ENCODE results near the gene CLDN15.
"Not testable (repeated sequence)": the region's sequence is repeated elsewhere in the genome, so short reads cannot be mapped to it uniquely, and the experiment has no call there.

Gene CLDN15

GRCh38 chr7:101237206-101238067, at the start of gene CLDN15:
Gene CLDN15, minus strand, starts transcription at chr7:101237802. Its CDS starts 221 bp downstream, at chr7:101237581.
- H2AFZ ChIP-seq (ENCODE audit: low read depth, low read length): no peak within 1 kb of the TSS
- H3K9me3 ChIP-seq (ENCODE audit: low read length): no peaks in the 10 kb centered on the region
- no peak within 1 kb of the TSS for H3K4me3 ChIP-seq (ENCODE audit: low read length)
- no peaks in the 10 kb centered on the region for H3K27me3 ChIP-seq (ENCODE audit: insufficient read depth, low read length)
- peaks cover 29% of the 10 kb centered on the region for H3K36me3 ChIP-seq (ENCODE audit: insufficient read depth, low read length)
- no peaks in the 10 kb centered on the region for H3K4me1 ChIP-seq (ENCODE audit: insufficient read depth, low read length)

- no peaks in the 10 kb centered on the region for H3K9me3 ChIP-seq (ENCODE audit: low read length)
- H3K4me1 ChIP-seq (ENCODE audit: insufficient read depth, low read length): no peaks in the 10 kb centered on the region
- no peaks in the 10 kb centered on the region for H3K36me3 ChIP-seq (ENCODE audit: insufficient read depth, low read length)
- H2AFZ ChIP-seq (ENCODE audit: low read depth, low read length): no peak overlapping the region
- H3K27me3 ChIP-seq (ENCODE audit: insufficient read depth, low read length): peaks cover 12% of the 10 kb centered on the region
- no peak overlapping the region for H3K4me3 ChIP-seq (ENCODE audit: low read length)
Observed at GRCh38 chr7:101287032-101287431, 49.4 kb upstream of the CLDN15 start.

GRCh38 chr7:101285880-101286279, 48.3 kb upstream of the CLDN15 start:
- not testable (repeated sequence) for H3K4me1 ChIP-seq (ENCODE audit: insufficient read depth, low read length); H3K4me3 ChIP-seq (ENCODE audit: low read length); H3K36me3 ChIP-seq (ENCODE audit: insufficient read depth, low read length); H3K9me3 ChIP-seq (ENCODE audit: low read length); H3K27me3 ChIP-seq (ENCODE audit: insufficient read depth, low read length); H2AFZ ChIP-seq (ENCODE audit: low read depth, low read length)

GRCh38 chr7:101285171-101285570, 47.6 kb upstream of the CLDN15 start:
- Histone ChIP-seq H3K36me3 (ENCODE audit: insufficient read depth, low read length) (no peaks in the 10 kb centered on the region), H2AFZ (ENCODE audit: low read depth, low read length) (no peak overlapping the region), H3K4me1 (ENCODE audit: insufficient read depth, low read length) (no peaks in the 10 kb centered on the region), H3K4me3 (ENCODE audit: low read length) (no peak overlapping the region), H3K27me3 (ENCODE audit: insufficient read depth, low read length) (peaks cover 7% of the 10 kb centered on the region), H3K9me3 (ENCODE audit: low read length) (no peaks in the 10 kb centered on the region)

- not testable (repeated sequence) for H2AFZ ChIP-seq (ENCODE audit: low read depth, low read length); H3K27me3 ChIP-seq (ENCODE audit: insufficient read depth, low read length); H3K9me3 ChIP-seq (ENCODE audit: low read length); H3K4me3 ChIP-seq (ENCODE audit: low read length); H3K4me1 ChIP-seq (ENCODE audit: insufficient read depth, low read length); H3K36me3 ChIP-seq (ENCODE audit: insufficient read depth, low read length)
Observed at GRCh38 chr7:101280912-101281311, 43.3 kb upstream of the CLDN15 start.

GRCh38 chr7:101278461-101279292, 41.1 kb upstream of the CLDN15 start:
- Histone ChIP-seq H3K4me1 (ENCODE audit: insufficient read depth, low read length) (peaks cover under 1% of the 10 kb centered on the region), H2AFZ (ENCODE audit: low read depth, low read length) (no peak overlapping the region), H3K9me3 (ENCODE audit: low read length) (no peaks in the 10 kb centered on the region), H3K36me3 (ENCODE audit: insufficient read depth, low read length) (no peaks in the 10 kb centered on the region), H3K27me3 (ENCODE audit: insufficient read depth, low read length) (no peaks in the 10 kb centered on the region), H3K4me3 (ENCODE audit: low read length) (no peak overlapping the region)

GRCh38 chr7:101277155-101277554, 39.6 kb upstream of the CLDN15 start:
- no peaks in the 10 kb centered on the region for H3K36me3 ChIP-seq (ENCODE audit: insufficient read depth, low read length)
- H2AFZ ChIP-seq (ENCODE audit: low read depth, low read length): no peak overlapping the region
- H3K27me3 ChIP-seq (ENCODE audit: insufficient read depth, low read length): no peaks in the 10 kb centered on the region
- H3K4me1 ChIP-seq (ENCODE audit: insufficient read depth, low read length): peaks cover 12% of the 10 kb centered on the region
- H3K4me3 ChIP-seq (ENCODE audit: low read length): no peak overlapping the region
- H3K9me3 ChIP-seq (ENCODE audit: low read length): no peaks in the 10 kb centered on the region

GRCh38 chr7:101273206-101273605, 35.6 kb upstream of the CLDN15 start:
- Histone ChIP-seq H3K9me3 (ENCODE audit: low read length) (no peaks in the 10 kb centered on the region), H3K36me3 (ENCODE audit: insufficient read depth, low read length) (no peaks in the 10 kb centered on the region), H3K4me1 (ENCODE audit: insufficient read depth, low read length) (peaks cover 12% of the 10 kb centered on the region)

GRCh38 chr7:101271021-101271420, 33.4 kb upstream of the CLDN15 start:
- Histone ChIP-seq H3K4me1 (ENCODE audit: insufficient read depth, low read length) (peaks cover 12% of the 10 kb centered on the region), H3K36me3 (ENCODE audit: insufficient read depth, low read length) (no peaks in the 10 kb centered on the region), H3K4me3 (ENCODE audit: low read length) (no peak overlapping the region), H2AFZ (ENCODE audit: low read depth, low read length) (no peak overlapping the region), H3K27me3 (ENCODE audit: insufficient read depth, low read length) (no peaks in the 10 kb centered on the region), H3K9me3 (ENCODE audit: low read length) (no peaks in the 10 kb centered on the region)

More at GRCh38 chr7:101273206-101273605, 35.6 kb upstream of the CLDN15 start:
- no peaks in the 10 kb centered on the region for H3K27me3 ChIP-seq (ENCODE audit: insufficient read depth, low read length)
- no peak overlapping the region for H3K4me3 ChIP-seq (ENCODE audit: low read length)
- peak overlapping the region; percentile 7 for H2AFZ ChIP-seq (ENCODE audit: low read depth, low read length)

GRCh38 chr7:101269664-101270063, 32.1 kb upstream of the CLDN15 start:
- no peaks in the 10 kb centered on the region for H3K27me3 ChIP-seq (ENCODE audit: insufficient read depth, low read length)
- H3K4me3 ChIP-seq (ENCODE audit: low read length): no peak overlapping the region

GRCh38 chr7:101265622-101266516, 28.3 kb upstream of the CLDN15 start:
- Histone ChIP-seq H3K4me1 (ENCODE audit: insufficient read depth, low read length) (no peaks in the 10 kb centered on the region), H3K36me3 (ENCODE audit: insufficient read depth, low read length) (no peaks in the 10 kb centered on the region), H3K9me3 (ENCODE audit: low read length) (no peaks in the 10 kb centered on the region), H3K27me3 (ENCODE audit: insufficient read depth, low read length) (no peaks in the 10 kb centered on the region), H3K4me3 (ENCODE audit: low read length) (no peak overlapping the region), H2AFZ (ENCODE audit: low read depth, low read length) (no peak overlapping the region)

More at GRCh38 chr7:101269664-101270063, 32.1 kb upstream of the CLDN15 start:
- Histone ChIP-seq H3K4me1 (ENCODE audit: insufficient read depth, low read length) (peaks cover 12% of the 10 kb centered on the region), H2AFZ (ENCODE audit: low read depth, low read length) (no peak overlapping the region), H3K9me3 (ENCODE audit: low read length) (no peaks in the 10 kb centered on the region), H3K36me3 (ENCODE audit: insufficient read depth, low read length) (no peaks in the 10 kb centered on the region)

- not testable (repeated sequence) for H2AFZ ChIP-seq (ENCODE audit: low read depth, low read length); H3K27me3 ChIP-seq (ENCODE audit: insufficient read depth, low read length); H3K36me3 ChIP-seq (ENCODE audit: insufficient read depth, low read length); H3K9me3 ChIP-seq (ENCODE audit: low read length); H3K4me1 ChIP-seq (ENCODE audit: insufficient read depth, low read length); H3K4me3 ChIP-seq (ENCODE audit: low read length)
Observed at GRCh38 chr7:101264102-101264706, 26.6 kb upstream of the CLDN15 start.

Data from neuron (in vitro differentiated cells).